ENCODE data around the gene AP3M1. TPM values are rescaled to one million over a fixed set of nuclear protein-coding genes. Genes with fewer than 3 reads are reported as not detected.

The AP3M1 gene
- total RNA-seq, 1 donor = 21.2 TPM

Other genes starting within 250 kb of the AP3M1 start
- gene PLAU, start 239.7 kb downstream of the AP3M1 start, total RNA-seq = 9.7 TPM
- gene VCL, start 152.7 kb downstream of the AP3M1 start, total RNA-seq = 70.1 TPM
- gene ADK, start 393 bp upstream of the AP3M1 start, total RNA-seq = 34.2 TPM